NCI-H2196 treated with DMSO at 0.1 percent for 48 hours (cell line): ENCODE measurements around the gene ZNF391.
"Not testable (repeated sequence)": the region's sequence is repeated elsewhere in the genome, so short reads cannot be mapped to it uniquely, and the experiment has no call there.

Experiments
- DNase-seq: peaks from one replicate; lab custom pipeline; 2025; ENCODE audit not compliant: unreplicated experiment; lab: John Stamatoyannopoulos, UW

ZNF391 gene

GRCh38 chr6:27422651-27423332, 34.2 kb downstream of the ZNF391 start:
- DNase-seq: no peak

- not testable (repeated sequence) for DNase-seq
Observed at GRCh38 chr6:27424851-27425250, 36.3 kb downstream of the ZNF391 start.

GRCh38 chr6:27426045-27426620, 37.6 kb downstream of the ZNF391 start:
- DNase-seq: no peak

- no peak for DNase-seq
Observed at GRCh38 chr6:27428502-27428901, 39.9 kb downstream of the ZNF391 start.

GRCh38 chr6:27428966-27429365, 40.4 kb downstream of the ZNF391 start:
- no peak for DNase-seq

- DNase-seq: no peak
Observed at GRCh38 chr6:27433714-27434113, 45.2 kb downstream of the ZNF391 start.

GRCh38 chr6:27439371-27439770, 50.8 kb downstream of the ZNF391 start:
- no peak for DNase-seq

GRCh38 chr6:27441001-27441400, 52.4 kb downstream of the ZNF391 start:
- DNase-seq: no peak

- DNase-seq: no peak
Observed at GRCh38 chr6:27442932-27443331, 54.4 kb downstream of the ZNF391 start.

GRCh38 chr6:27448456-27448855, 59.9 kb downstream of the ZNF391 start:
- no peak for DNase-seq

- no peak for DNase-seq
Observed at GRCh38 chr6:27451660-27452390, 63.3 kb downstream of the ZNF391 start.

GRCh38 chr6:27452496-27452897, 63.9 kb downstream of the ZNF391 start:
- no peak for DNase-seq
